Inflammatory macrophage (primary cell): Measurements from ENCODE around the gene ANKRD35.
"Not testable (repeated sequence)": the region's sequence is repeated elsewhere in the genome, so short reads cannot be mapped to it uniquely, and the experiment has no call there.

Source experiments
- DNase-seq, 2 donors: peaks; one replicate each; pipeline ENCODE4 v3.0.0-alpha.2; 2020 to 2022

ANKRD35 gene

DNA sequence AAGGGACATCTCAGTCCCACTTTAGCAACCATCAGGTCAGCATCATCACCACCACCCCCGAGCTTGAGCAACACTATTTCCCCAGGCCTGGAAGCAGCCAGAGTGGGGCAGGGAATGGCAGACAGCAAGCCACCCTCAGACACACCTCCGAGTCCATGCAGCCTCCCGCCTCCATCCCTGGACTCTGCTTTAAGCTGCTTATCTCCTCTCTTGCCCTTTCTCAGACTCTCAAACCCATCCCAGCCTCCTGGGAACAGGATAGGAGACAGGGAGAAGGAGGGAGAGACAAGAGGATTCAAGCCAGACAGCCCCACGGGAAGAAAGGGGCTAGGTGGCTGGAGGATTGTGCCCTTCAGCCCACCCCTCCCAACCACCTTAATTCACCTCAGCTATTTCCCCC is 28.5 kb downstream of the ANKRD35 start:
- no peak for DNase-seq

- DNase-seq, result no peak
Observed at GRCh38 chr1:145855426-145855948, 30.2 kb downstream of the ANKRD35 start.

DNA sequence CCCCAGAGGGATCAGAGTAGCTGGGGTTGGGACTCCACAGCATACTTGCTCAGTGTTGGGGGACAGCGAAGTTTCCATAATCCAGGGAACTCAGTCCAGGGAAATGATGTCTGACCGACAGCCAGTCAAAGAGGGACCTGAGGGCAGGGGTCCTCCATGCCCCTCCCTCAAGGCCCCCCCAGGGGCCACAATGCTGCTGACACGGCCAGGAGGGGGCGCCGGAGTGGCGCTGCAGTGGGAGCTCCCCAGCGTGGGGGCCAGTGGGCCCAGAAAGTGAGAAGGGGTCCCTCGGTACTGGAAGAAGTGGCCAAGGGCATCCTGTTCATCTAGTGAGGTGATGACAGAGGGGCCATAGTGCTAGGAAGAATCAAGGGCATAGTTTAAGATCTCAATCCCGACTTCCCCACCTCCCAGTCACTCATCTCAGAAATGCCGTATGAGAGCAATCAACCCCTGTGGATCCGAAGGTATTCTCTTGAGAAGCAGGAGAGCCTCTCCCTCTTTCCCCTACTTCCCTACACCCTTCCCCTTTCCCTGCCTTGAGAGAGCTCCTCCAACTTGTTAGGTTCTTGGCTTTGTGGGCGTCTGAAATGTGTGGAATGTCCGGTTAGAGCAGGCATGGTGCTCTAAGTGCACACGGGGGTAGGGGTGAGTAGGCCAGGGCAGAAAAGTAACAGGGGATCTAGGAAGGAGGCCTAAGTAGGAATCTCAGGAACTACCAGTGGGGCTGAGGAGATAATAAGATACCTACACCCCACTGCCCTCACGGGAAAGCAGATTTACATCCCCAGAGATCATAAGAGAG is 36.1 kb downstream of the ANKRD35 start:
- no peak for DNase-seq

GRCh38 chr1:145847827-145848226 is 37.8 kb downstream of the ANKRD35 start:
- DNase-seq, result no peak

- DNase-seq, result peak; percentile 40
Observed at GRCh38 chr1:145846201-145846612, 39.5 kb downstream of the ANKRD35 start.

DNA sequence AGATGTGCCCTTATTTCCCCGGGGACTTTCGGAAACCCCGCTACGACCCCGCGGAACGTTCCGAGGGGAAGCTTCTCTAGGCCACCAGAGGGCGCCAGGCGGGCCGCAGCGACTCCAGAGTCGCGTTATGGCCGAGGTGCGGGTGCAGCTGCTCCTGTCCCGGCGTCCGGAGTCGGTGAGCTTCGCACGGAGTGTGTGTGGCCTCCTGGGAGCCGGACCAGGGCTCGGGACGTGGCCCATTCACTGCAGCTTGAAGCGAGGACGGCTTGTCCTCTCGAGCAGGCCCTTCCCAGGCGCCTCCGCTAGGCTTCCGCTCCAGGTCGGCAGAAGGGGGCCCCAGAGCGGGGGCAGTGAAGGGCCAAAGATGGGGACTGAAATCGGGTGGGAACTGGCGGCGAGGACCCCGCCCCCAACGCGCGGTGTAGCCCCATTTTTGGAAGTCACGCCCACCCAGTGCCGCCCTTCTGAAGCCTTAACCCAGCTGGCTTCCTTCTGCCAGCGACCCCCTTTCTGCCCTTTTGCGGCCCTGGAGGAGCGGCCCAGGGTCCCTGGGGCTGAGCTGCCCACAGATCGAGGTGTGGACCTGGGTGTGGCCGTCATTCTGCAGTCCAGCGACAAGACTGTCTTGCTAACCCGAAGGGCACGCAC is 40.0 kb downstream of the ANKRD35 start, which contains the start of gene NUDT17:
TSS of gene NUDT17 (plus strand) at position 117 of the 648 bp plus-strand sequence. CDS start at position 128, 11 bp downstream.
- DNase-seq, result peak; percentile 69 to 78

DNA sequence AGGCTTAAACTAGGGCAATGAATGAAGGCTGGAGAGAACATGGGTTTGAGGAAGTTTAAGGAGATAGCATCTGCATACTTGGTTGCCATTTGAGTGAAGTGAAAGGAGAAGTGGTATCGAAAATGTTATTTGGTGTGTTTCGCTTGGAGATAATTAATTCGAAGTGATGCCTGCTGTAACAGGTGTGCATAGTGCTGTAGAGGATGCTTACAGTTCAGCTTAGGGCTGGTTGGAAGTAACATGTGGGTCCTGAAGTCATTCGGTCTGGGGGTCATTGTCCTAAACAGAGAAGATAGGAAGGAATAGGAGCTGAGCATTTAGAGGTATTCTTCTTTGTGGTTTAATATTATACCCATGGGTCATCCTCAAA is 40.5 kb downstream of the ANKRD35 start:
- peak; percentile 43 to 60 for DNase-seq

DNA sequence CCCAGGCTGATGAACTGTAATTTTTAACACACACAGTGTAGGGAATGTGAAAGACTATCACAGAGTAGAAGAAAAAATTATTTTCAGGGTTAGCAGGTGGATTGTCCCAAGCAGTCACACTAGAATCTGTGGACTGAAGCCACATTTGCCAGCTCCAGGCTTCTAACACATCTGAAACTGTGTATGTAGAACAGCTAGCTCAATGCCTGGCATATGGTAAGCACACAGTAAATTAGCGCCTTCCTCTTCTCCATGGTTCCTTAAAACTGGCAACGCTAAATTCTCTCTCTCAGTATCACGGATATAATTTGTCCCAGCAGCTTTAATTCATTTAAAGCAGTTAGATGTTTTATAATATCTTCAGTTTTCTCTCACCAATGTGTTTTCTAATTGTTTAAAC is 42.6 kb downstream of the ANKRD35 start:
- no peak for DNase-seq

DNA sequence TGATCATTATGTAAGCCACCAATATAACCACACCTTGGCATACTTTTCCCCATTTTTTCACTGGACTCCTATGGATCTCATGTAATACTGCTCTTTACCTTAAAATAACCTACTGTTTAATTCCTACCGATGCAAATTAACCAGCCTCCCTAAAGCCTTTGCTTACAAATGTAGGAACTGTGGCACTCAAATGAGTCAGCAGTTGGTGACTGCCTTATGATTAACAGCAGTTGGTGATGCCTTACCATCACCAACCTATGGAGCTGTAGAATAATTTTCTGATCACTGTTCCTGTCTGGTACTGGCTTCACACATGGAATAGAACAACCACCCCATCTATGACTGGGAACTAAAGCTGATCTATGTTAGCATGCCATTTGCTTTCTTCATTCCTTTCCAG is 48.0 kb downstream of the ANKRD35 start:
- DNase-seq, result peak; percentile 11 to 47

DNA sequence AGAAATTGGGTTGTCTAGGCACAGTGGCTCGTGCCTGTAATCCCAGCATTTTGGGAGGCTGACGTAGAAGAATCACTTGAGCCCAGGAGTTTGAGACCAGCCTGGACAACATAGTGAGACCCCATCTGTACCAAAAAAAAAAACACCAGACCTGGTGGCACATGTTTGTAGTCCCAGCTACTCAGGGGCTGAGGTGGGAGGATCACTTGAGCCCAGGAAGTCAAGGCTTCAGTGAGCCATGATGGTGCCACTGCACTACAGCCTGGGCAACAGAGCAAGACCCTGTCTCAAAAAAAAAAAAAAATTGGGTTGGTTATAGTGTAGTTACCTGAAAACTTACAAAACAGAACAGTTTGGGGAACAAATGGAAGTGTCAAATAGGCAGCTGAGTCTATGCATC is 54.9 kb downstream of the ANKRD35 start:
- not testable (repeated sequence) for DNase-seq

- no peak for DNase-seq
Observed at GRCh38 chr1:145828367-145829026, 57.2 kb downstream of the ANKRD35 start.

DNA sequence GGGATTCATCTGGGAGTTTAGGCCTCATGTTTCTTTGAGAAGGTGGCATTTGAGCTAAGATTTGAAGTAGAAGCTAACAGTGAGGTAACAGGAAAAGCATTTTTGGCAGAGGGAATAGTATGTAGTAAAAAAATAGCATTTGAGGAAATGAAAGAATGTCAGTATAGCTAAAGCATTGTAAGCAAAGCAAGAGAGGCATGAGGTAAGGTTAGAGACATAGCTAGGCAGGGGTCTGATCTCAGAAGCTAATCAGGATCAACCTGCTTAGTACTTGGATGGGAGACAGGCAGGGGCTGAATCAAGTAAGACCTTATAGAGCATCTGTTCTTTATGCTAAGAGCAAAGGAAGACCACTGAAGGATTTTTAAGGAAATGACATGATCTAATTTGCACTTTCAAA is 57.7 kb downstream of the ANKRD35 start:
- no peak for DNase-seq

GRCh38 chr1:145826030-145826429 is 59.6 kb downstream of the ANKRD35 start:
- no peak for DNase-seq

DNA sequence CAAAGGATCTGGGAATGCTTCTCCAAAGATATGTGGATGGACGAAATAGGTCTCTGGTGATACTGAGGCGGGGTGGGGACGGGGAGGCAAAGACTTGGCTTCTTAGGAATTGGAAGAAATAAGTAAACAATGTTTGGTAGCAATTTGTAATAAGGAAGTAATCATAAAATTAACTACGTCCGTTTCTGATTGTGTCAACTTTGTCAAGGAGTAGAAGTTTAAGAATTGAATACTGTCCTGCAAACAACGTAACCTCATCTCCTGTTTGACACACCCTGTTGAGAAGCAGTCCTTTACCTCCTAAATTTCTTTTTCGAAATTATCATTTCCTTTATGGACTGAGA is 61.2 kb downstream of the ANKRD35 start:
- DNase-seq, result peak in 1 of 2 donors; percentile 6

- peak; percentile 82 to 86 for DNase-seq
Observed at GRCh38 chr1:145823565-145824498, 61.8 kb downstream of the ANKRD35 start, which contains the start of the genes POLR3C and RNF115. Gene POLR3C, plus strand, starts transcription at chr1:145824200. Its CDS starts 1,577 bp downstream, at chr1:145825777. Gene RNF115, minus strand, starts transcription at chr1:145824095. Its CDS starts 222 bp downstream, at chr1:145823873.

GRCh38 chr1:145822779-145823331 is 62.8 kb downstream of the ANKRD35 start:
- not testable (repeated sequence) for DNase-seq

- not testable (repeated sequence) for DNase-seq
Observed at GRCh38 chr1:145818095-145818494, 67.6 kb downstream of the ANKRD35 start.
